GM19324 (cell line): ENCODE data around the gene LTB.
"Not testable (repeated sequence)": the region's sequence is repeated elsewhere in the genome, so short reads cannot be mapped to it uniquely, and the experiment has no call there.

Source experiments
- ATAC-seq: cut with Tn5 transposase; IDR thresholded peaks from one replicate; pipeline ENCODE4 v1.9.1; 2021; ENCODE audit warnings: mild to moderate bottlenecking, moderate library complexity; ENCODE audit not compliant: unreplicated experiment, low FRiP score

Gene LTB

GRCh38 chr6:31609519-31610406 is 27.5 kb upstream of the LTB start:
- ATAC-seq: no peak

- ATAC-seq: no peak
Observed at GRCh38 chr6:31607317-31607716, 25.1 kb upstream of the LTB start.

- no peak for ATAC-seq
Observed at GRCh38 chr6:31597006-31597405, 14.8 kb upstream of the LTB start.

- ATAC-seq: no peak
Observed at GRCh38 chr6:31592396-31592771, 10.2 kb upstream of the LTB start.

GRCh38 chr6:31590691-31591090 is 8.5 kb upstream of the LTB start:
- ATAC-seq: not testable (repeated sequence)

GRCh38 chr6:31588871-31589650 is 6.8 kb upstream of the LTB start:
- ATAC-seq: no peak

- no peak for ATAC-seq
Observed at GRCh38 chr6:31587791-31588777, 5.9 kb upstream of the LTB start.

- ATAC-seq: no peak
Observed at GRCh38 chr6:31586599-31587281, 4.5 kb upstream of the LTB start.

- no peak for ATAC-seq
Observed at GRCh38 chr6:31586008-31586407, 3.8 kb upstream of the LTB start, which contains the start of gene LST1. Gene LST1, plus strand, starts transcription at chr6:31586277. Its CDS starts 1,023 bp downstream, at chr6:31587300.

GRCh38 chr6:31585491-31585890 is 3.3 kb upstream of the LTB start:
- ATAC-seq: no peak

GRCh38 chr6:31581434-31582229 is 592 bp downstream of the LTB start:
- ATAC-seq: no peak

GRCh38 chr6:31580807-31581433 is 1.3 kb downstream of the LTB start:
- ATAC-seq: peak; percentile 48

- ATAC-seq: no peak
Observed at GRCh38 chr6:31580438-31580740, 1.8 kb downstream of the LTB start.

GRCh38 chr6:31579546-31580437 is 2.4 kb downstream of the LTB start:
- ATAC-seq: no peak

GRCh38 chr6:31579119-31579505 is 3.1 kb downstream of the LTB start:
- ATAC-seq: no peak

GRCh38 chr6:31578184-31579118 is 3.8 kb downstream of the LTB start:
- ATAC-seq: no peak

- ATAC-seq: no peak
Observed at GRCh38 chr6:31577579-31577966, 4.7 kb downstream of the LTB start.
